Endothelial cell of umbilical vein (primary cell): ENCODE results near the gene OR13C5.

Experiments used
- CTCF ChIP-seq, 2 donors: IDR thresholded peaks; 1 replicate in 1 of 2; 2 replicates in 1 of 2; pipeline ENCODE4 v1.5.1; 2011; ENCODE audit warnings: low read length in 2 of 2, mild to moderate bottlenecking in 2 of 2, moderate library complexity in 2 of 2, control low read depth in 1 of 2, inconsistent platforms in 1 of 2, low read depth in 1 of 2; ENCODE audit not compliant: insufficient read depth in 1 of 2; ENCODE audit errors: extremely low read depth in 1 of 2
- EZH2 ChIP-seq: IDR thresholded peaks from 2 replicates; pipeline ENCODE4 v1.6.1; 2012; ENCODE audit warnings: borderline replicate concordance, low read depth, mild to moderate bottlenecking, moderate library complexity, low read length, inconsistent platforms; ENCODE audit not compliant: severe bottlenecking
- FOS ChIP-seq: IDR thresholded peaks from 2 replicates; pipeline ENCODE4 v1.6.1; 2011; ENCODE audit warnings: mild to moderate bottlenecking, low read length, moderate library complexity, borderline replicate concordance; ENCODE audit not compliant: insufficient read depth
- GATA2 ChIP-seq: IDR thresholded peaks from 2 replicates; pipeline ENCODE4 v1.7.0; 2011; ENCODE audit warnings: low read depth, mild to moderate bottlenecking, moderate library complexity, mixed read lengths, low read length; ENCODE audit not compliant: insufficient read length, insufficient read depth
- MAX ChIP-seq: IDR thresholded peaks from 2 replicates; pipeline ENCODE4 v1.6.1; 2011; ENCODE audit not compliant: insufficient read depth, insufficient read length
- POLR2A ChIP-seq: IDR thresholded peaks from 2 replicates; pipeline ENCODE4 v1.6.1; 2012; ENCODE audit warnings: low read depth, mild to moderate bottlenecking, control low read depth, low read length
- POLR2AphosphoS5 ChIP-seq: IDR thresholded peaks from 2 replicates; pipeline ENCODE4 v1.6.1; 2012; ENCODE audit warnings: low read depth, mild to moderate bottlenecking, control low read depth, low read length, moderate library complexity; ENCODE audit not compliant: insufficient read depth

- TF ChIP-seq POLR2A (no peak), POLR2AphosphoS5 (no peak), MAX (no peak), CTCF (IDR thresholded peaks at IDR 0.05; ENCODE audit: extremely low read depth in 1 of 2, insufficient read depth in 1 of 2, low read depth in 1 of 2, low read length in 2 of 2) (no peak), GATA2 (no peak), FOS (no peak), EZH2 (no peak)
Observed at GRCh38 chr9:104589626-104590025, 9.6 kb downstream of the OR13C5 start.
